K562 (cell line): ENCODE data around the gene NAA40. TPM values are rescaled to one million over a fixed set of nuclear protein-coding genes. Genes with fewer than 3 reads are reported as not detected.

Source experiments
- ATAC-seq: fragments of 200-7000 bp; cut with Tn5 transposase; 3 replicates; pipeline ENCODE4 v1.9.1; 2020; ENCODE audit warnings: moderate library complexity
- BruUV-seq: library from RNA; stranded (reverse); fragments of 400-500 nt; replicated peaks from 2 replicates; lab custom pipeline; 2021; lab: Mats Ljungman, UMichigan
- CTCF ChIA-PET: fragments of 300-600 bp; formaldehyde crosslinking; extraction: SDS; loops from one replicate; lab custom pipeline; 2021; ENCODE audit warnings: low intra/inter-chr PET ratio; lab: Yijun Ruan, JAX
- POLR2A ChIA-PET: fragments of 300-600, 350-650 bp; sonication (Branson Sonifier 250); formaldehyde crosslinking; extraction: SDS; loops from one replicate; lab custom pipeline; 2021; ENCODE audit warnings: antibody characterized with exemption, inconsistent platforms; lab: Yijun Ruan, JAX
- DNase-seq, 4 experiments: peaks; one replicate each; pipeline versions ENCODE4 v3.0.0 to v3.0.0-alpha.2; 2011 to 2018; ENCODE audit warnings: low spot score in 3 of 4, mixed read lengths in 3 of 4; ENCODE audit errors: extremely low read depth in 1 of 4
- FAIRE-seq: peaks from 2 replicates; lab custom pipeline; 2011; peaks lifted over from hg19 to GRCh38; lab: Jason Lieb, UNC
- H2AFZ ChIP-seq: 2 replicates; pipeline ENCODE4 v1.6.0; 2011; ENCODE audit warnings: low read depth, low read length, control low read depth, inconsistent platforms
- H3K27ac ChIP-seq: fragments of 200-600 bp; 3 replicates; pipeline ENCODE4 v1.8.0; 2011; ENCODE audit warnings: low read depth, mild to moderate bottlenecking, control low read depth, inconsistent platforms, low read length, moderate library complexity, mixed read lengths; ENCODE audit errors: extremely low read depth
- H3K27me3 ChIP-seq, 2 experiments: fragments of 300-600 bp in 1 of 2; 2 replicates in 1 of 2; 3 replicates in 1 of 2; pipeline versions ENCODE4 v1.6.0 to v1.8.0; 2011; ENCODE audit warnings: inconsistent platforms in 2 of 2, low read length in 2 of 2, mild to moderate bottlenecking in 1 of 2, mixed read lengths in 1 of 2, moderate library complexity in 1 of 2; ENCODE audit not compliant: control insufficient read depth in 2 of 2, insufficient read depth in 2 of 2
- H3K36me3 ChIP-seq: fragments of 300-600 bp; 3 replicates; pipeline ENCODE4 v1.8.0; 2011; ENCODE audit warnings: mild to moderate bottlenecking, low read length, inconsistent platforms; ENCODE audit not compliant: control insufficient read depth, insufficient read depth
- H3K4me1 ChIP-seq, 2 experiments: fragments of 200-600 bp in 1 of 2; replicated peaks in 1 of 2; 2 replicates in 1 of 2; 3 replicates in 1 of 2; pipeline versions ENCODE4 v1.5.1 to v1.8.0; 2011; ENCODE audit warnings: inconsistent platforms in 2 of 2, low read length in 2 of 2, mild to moderate bottlenecking in 1 of 2, mixed read lengths in 1 of 2, moderate library complexity in 1 of 2; ENCODE audit not compliant: control insufficient read depth in 2 of 2, insufficient read depth in 2 of 2
- H3K4me2 ChIP-seq: 2 replicates; pipeline ENCODE4 v1.6.1; 2011; ENCODE audit warnings: low read length, control low read depth, inconsistent platforms, mixed read lengths; ENCODE audit not compliant: insufficient read depth
- H3K4me3 ChIP-seq: fragments of 200-600 bp; sonication (generic), shearing (Covaris generic); 2 replicates; pipeline ENCODE4 v1.5.1; 2016; ENCODE audit warnings: control low read depth, inconsistent platforms
- H3K79me2 ChIP-seq: fragments of 200-600 bp; 3 replicates; pipeline ENCODE4 v1.8.0; 2011; ENCODE audit warnings: low read length, inconsistent platforms; ENCODE audit not compliant: control insufficient read depth, insufficient read depth
- H3K9ac ChIP-seq, 2 experiments: 2 replicates each; pipeline versions ENCODE4 v1.6.0 to v1.6.1; 2011; ENCODE audit warnings: low read depth in 2 of 2, low read length in 2 of 2, control low read depth in 1 of 2, inconsistent platforms in 1 of 2, mild to moderate bottlenecking in 1 of 2, mixed read lengths in 1 of 2; ENCODE audit not compliant: insufficient read depth in 1 of 2
- H3K9me1 ChIP-seq: one replicate; pipeline ENCODE4 v1.6.0; 2011; ENCODE audit warnings: inconsistent platforms, mild to moderate bottlenecking, low read length, moderate library complexity; ENCODE audit not compliant: control insufficient read depth, insufficient read depth
- H3K9me3 ChIP-seq: replicated peaks from 2 replicates; pipeline ENCODE4 v1.5.1; 2011; ENCODE audit warnings: low read depth, low read length, inconsistent platforms; ENCODE audit not compliant: control insufficient read depth, insufficient read depth
- H4K20me1 ChIP-seq: replicated peaks from 2 replicates; pipeline ENCODE4 v1.6.1; 2011; ENCODE audit warnings: low read length, inconsistent platforms, mixed read lengths; ENCODE audit not compliant: control insufficient read depth, insufficient read depth
- EGR1 ChIP-seq: fragments of 450-650 bp; conservative IDR thresholded peaks from 2 replicates; pipeline ENCODE4 v1.6.1; 2017; ENCODE audit warnings: mild to moderate bottlenecking
- ESRRA ChIP-seq: fragments of 450-650 bp; IDR thresholded peaks from 2 replicates; pipeline ENCODE4 v1.6.1; 2014; ENCODE audit warnings: low read depth, mild to moderate bottlenecking, moderate library complexity, borderline replicate concordance
- HOXB6 ChIP-seq: fragments of 250-450 bp; sonication (Bioruptor Pico); IDR thresholded peaks from 2 replicates; pipeline ENCODE4 v1.5.1; 2022; ENCODE audit warnings: mild to moderate bottlenecking, borderline replicate concordance
- WGBS: fragments of 100-300 bp; shearing (Covaris generic); methylation state at CpG from one replicate; pipeline ENCODE4 v1.1.6; 2016; ENCODE audit warnings: low coverage, mixed read lengths; ENCODE audit not compliant: insufficient coverage; ENCODE audit errors: missing lambda C conversion rate; 5-methylcytosine and 5-hydroxymethylcytosine counted together
- in situ Hi-C: fragments of 300-500 bp; cut with MboI; formaldehyde crosslinking; loops from 4 replicates; pipeline ENCODE4 v1.15.0; 2018; ENCODE audit warnings: inconsistent platforms, mixed read lengths
- intact Hi-C: fragments of 100-400 bp; cut with micrococcal nuclease; formaldehyde crosslinking; loops from 2 replicates; pipeline ENCODE4 v1.14.2; 2022
- polyA plus RNA-seq, 8 experiments: library from polyadenylated mRNA; depleted of rRNA in 4 of 8; stranded (reverse) in 5 of 8; unstranded in 3 of 8; fragments of >200 nt; fragmentation: Nextera tagmentation in 2 of 8; fragmentation: Illumina TruSeq in 1 of 8; extraction: Ambion mirVana in 2 of 8; extraction: Trizol in 1 of 8; gene quantifications; 2 replicates each; pipeline versions ENCODE4 v1.2.1 to v1.2.3, GENCODE V29; 2011 to 2014; ENCODE audit warnings: inconsistent platforms in 1 of 8, missing spikeins in 1 of 8
- total RNA-seq, 7 experiments: library from RNA; depleted of rRNA in 6 of 7; stranded (reverse); fragments of >200 nt in 6 of 7; fragmentation: Illumina TruSeq in 2 of 7; extraction: Trizol in 2 of 7; gene quantifications; 2 replicates each; pipeline versions ENCODE4 v1.2.1 to v1.2.3, GENCODE V29; 2011 to 2021; ENCODE audit warnings: low replicate concordance in 1 of 7
- TF ChIP-seq, protein P1 (sequence below): fragments of 250-450 bp; sonication (Bioruptor Pico); IDR thresholded peaks from 2 replicates; pipeline ENCODE4 v1.9.0; 2021; ENCODE audit warnings: mild to moderate bottlenecking, inconsistent platforms
- TF ChIP-seq, protein P2 (sequence below): fragments of 250-450 bp; sonication (Bioruptor Pico); IDR thresholded peaks from 2 replicates; pipeline ENCODE4 v1.8.0; 2022; ENCODE audit warnings: inconsistent platforms, mild to moderate bottlenecking, moderate library complexity, borderline replicate concordance

The NAA40 gene
- total and polyA plus RNA-seq, 9 of the 15 experiments (the other 6 are each of a cell fraction or from before 2014, with no cell fraction given): 6.2 to 39.0 (median 23.1) TPM

DNA sequence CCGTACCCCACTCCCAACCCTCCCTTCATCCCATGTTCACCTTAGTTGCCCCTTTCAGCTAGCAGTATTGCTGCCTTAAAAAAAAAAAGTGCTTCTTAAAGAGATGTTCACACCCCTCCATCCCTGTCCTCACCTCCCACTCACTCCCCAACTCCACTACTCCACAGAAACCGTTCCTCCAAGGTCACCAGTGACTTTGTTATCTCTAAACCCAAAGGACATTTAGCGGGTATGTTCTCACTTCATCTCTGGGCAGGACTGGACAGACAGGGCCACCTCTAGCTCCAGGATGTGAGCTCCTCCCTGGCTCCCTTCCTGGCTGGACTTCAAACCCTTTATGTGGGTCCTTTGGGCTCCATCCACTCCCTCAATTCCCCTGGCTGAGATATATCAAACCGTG, 15.5 kb upstream of the NAA40 start:
- H3K9me1 ChIP-seq: no peaks in the 10 kb centered on the region
- no peaks in the 10 kb centered on the region for H3K79me2 ChIP-seq
- WGBS: 3% methylated on average over 4 of the region's 4 CpGs
- POLR2A ChIA-PET: interaction anchor here (0.5 kb wide), 1 partner anchor 570 kb away, joined by 4 read pairs; no protein-coding TSS in a partner anchor
- H2AFZ ChIP-seq: no peak overlapping the region
- no peak overlapping the region; a peak in 1 of 4 replicates for H3K9ac ChIP-seq
- DNase-seq (peak in 3 of 4 experiments; percentile 24 to 51 (median 45)), FAIRE-seq (no peak), ATAC-seq (no peak)
- H3K4me1 ChIP-seq: peaks cover 30 to 36% of the 10 kb centered on the region in 2 experiments
- H3K27ac ChIP-seq: no peak overlapping the region
- no TSS peak for BruUV-seq
- H3K9me3 ChIP-seq: no peaks in the 10 kb centered on the region
- H3K27me3 ChIP-seq: no peaks in the 10 kb centered on the region
- TF ChIP-seq HOXB6 (CRISPR knock-in tag) (no peak), ESRRA (peak; percentile 91), EGR1 (peak; percentile 35; the same call in 1 of the 2 replicates)
- TF ChIP-seq, protein P1, sequence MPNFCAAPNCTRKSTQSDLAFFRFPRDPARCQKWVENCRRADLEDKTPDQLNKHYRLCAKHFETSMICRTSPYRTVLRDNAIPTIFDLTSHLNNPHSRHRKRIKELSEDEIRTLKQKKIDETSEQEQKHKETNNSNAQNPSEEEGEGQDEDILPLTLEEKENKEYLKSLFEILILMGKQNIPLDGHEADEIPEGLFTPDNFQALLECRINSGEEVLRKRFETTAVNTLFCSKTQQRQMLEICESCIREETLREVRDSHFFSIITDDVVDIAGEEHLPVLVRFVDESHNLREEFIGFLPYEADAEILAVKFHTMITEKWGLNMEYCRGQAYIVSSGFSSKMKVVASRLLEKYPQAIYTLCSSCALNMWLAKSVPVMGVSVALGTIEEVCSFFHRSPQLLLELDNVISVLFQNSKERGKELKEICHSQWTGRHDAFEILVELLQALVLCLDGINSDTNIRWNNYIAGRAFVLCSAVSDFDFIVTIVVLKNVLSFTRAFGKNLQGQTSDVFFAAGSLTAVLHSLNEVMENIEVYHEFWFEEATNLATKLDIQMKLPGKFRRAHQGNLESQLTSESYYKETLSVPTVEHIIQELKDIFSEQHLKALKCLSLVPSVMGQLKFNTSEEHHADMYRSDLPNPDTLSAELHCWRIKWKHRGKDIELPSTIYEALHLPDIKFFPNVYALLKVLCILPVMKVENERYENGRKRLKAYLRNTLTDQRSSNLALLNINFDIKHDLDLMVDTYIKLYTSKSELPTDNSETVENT (CRISPR knock-in tag): no peak
- TF ChIP-seq, protein P2, sequence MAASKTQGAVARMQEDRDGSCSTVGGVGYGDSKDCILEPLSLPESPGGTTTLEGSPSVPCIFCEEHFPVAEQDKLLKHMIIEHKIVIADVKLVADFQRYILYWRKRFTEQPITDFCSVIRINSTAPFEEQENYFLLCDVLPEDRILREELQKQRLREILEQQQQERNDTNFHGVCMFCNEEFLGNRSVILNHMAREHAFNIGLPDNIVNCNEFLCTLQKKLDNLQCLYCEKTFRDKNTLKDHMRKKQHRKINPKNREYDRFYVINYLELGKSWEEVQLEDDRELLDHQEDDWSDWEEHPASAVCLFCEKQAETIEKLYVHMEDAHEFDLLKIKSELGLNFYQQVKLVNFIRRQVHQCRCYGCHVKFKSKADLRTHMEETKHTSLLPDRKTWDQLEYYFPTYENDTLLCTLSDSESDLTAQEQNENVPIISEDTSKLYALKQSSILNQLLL (CRISPR knock-in tag): no peak
- in situ Hi-C loops (no loop called here), intact Hi-C loops (no loop called here)
- no peaks in the 10 kb centered on the region for H3K36me3 ChIP-seq
- no peaks in the 10 kb centered on the region for H4K20me1 ChIP-seq
- no peak overlapping the region for H3K4me3 ChIP-seq
- CTCF ChIA-PET: no interaction called here
- H3K4me2 ChIP-seq: no peak overlapping the region
